Activated naive CD4-positive, alpha-beta T cell treated with anti-CD3 and anti-CD28 coated beads for 36 hours (primary cell): ENCODE results near the gene C13orf46. TPM values are rescaled to one million over a fixed set of nuclear protein-coding genes. Genes with fewer than 3 reads are reported as not detected.
"Not testable (repeated sequence)": the region's sequence is repeated elsewhere in the genome, so short reads cannot be mapped to it uniquely, and the experiment has no call there.

ENCODE experiments used
- CTCF ChIA-PET: fragments of 350-600 bp; sonication (Branson Sonifier 250); formaldehyde crosslinking; loops from one replicate; lab custom pipeline; 2021; ENCODE audit warnings: antibody characterized with exemption; lab: Charles Lee
- DNase-seq: peaks from one replicate; pipeline ENCODE4 v3.0.0-alpha.2; 2020
- H3K27ac Mint-ChIP-seq: one replicate; pipeline ENCODE4 v1.8.0; 2021; ENCODE audit warnings: mild to moderate bottlenecking, mixed read lengths
- H3K27me3 Mint-ChIP-seq: one replicate; pipeline ENCODE4 v1.8.0; 2021; ENCODE audit warnings: low read depth, mixed read lengths
- H3K36me3 Mint-ChIP-seq: one replicate; pipeline ENCODE4 v1.8.0; 2021; ENCODE audit warnings: low read depth, mixed read lengths
- H3K4me1 Mint-ChIP-seq: one replicate; pipeline ENCODE4 v1.8.0; 2021; ENCODE audit warnings: low read depth, mixed read lengths
- H3K4me3 Mint-ChIP-seq: one replicate; pipeline ENCODE4 v1.8.0; 2021; ENCODE audit warnings: mild to moderate bottlenecking, moderate library complexity, mixed read lengths
- H3K9me3 Mint-ChIP-seq: one replicate; pipeline ENCODE4 v1.8.0; 2021; ENCODE audit warnings: mixed read lengths
- intact Hi-C: fragments of 100-400 bp; cut with micrococcal nuclease; formaldehyde crosslinking; loops from one replicate; pipeline ENCODE4 v1.15.1; 2023
- total RNA-seq, 2 experiments: library from RNA; stranded (reverse); gene quantifications; one replicate each; pipeline ENCODE4 v1.2.3, GENCODE V29; 2021

Gene C13orf46
- 1 to 10 TPM; 1.7 to 1.8 TPM for total RNA-seq

DNA sequence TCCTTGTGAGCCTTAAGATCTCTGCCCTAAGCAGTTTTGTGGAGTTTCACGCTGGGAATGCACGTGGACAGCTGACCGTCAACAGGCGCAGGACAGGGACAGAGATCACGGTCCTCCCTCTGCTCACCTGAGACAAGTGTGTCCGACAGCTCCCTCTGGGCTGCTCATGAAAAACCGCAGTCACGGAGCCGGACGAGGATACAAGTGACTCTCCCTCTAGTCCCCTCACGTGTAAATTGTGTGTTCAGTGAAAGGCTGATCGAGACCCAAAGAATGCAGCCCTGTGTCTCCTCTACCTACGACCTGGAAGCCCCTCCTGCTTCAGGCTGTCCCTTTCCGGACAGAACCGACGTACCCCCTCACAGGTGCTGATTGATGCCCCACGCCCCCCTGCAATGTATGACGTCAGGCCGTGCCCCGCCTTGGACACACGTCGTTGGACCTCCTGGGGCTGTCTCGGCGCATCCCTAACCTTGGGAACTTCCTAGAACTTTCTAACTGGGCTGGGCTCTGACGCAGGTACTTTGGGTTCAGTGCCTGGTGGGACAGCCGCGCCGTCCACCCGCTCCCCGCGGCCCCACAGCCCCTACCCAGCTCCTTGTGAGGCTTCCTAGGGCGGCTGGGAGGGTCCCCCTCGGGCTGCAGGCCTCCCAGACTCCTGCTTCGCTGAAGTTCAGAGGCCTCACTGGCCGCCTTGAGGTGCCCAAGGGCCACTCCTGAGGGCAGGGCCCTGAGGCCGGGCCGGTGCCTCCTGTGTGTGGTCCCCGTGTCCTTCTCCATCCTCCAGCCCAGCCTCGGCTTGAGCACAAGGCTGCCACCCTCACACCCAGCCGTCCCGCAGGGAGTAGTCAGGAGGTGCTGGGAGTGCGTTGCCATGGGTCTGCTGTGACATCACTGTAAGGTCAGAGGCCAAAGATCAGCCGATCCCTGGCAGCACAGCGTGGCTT, at the start of gene C13orf46:
TSS of gene C13orf46 (minus strand) at position 859 of the 947 bp plus-strand sequence. CDS start at position 780, 79 bp downstream.
- H3K27ac Mint-ChIP-seq = no peak within 1 kb of the TSS
- no peaks in the 10 kb centered on the region for H3K27me3 Mint-ChIP-seq

GRCh38 chr13:114022876-114023275, 49.0 kb upstream of the C13orf46 start:
- intact Hi-C loops = no loop called here
- Mint-ChIP-seq H3K9me3 (no peaks in the 10 kb centered on the region), H3K27me3 (no peaks in the 10 kb centered on the region), H3K27ac (peak overlapping the region; percentile 53), H3K4me3 (no peak overlapping the region), H3K36me3 (peaks cover 15% of the 10 kb centered on the region), H3K4me1 (no peaks in the 10 kb centered on the region)
- no peak for DNase-seq
- CTCF ChIA-PET = no interaction called here

More for the DNA sequence above, at the start of gene C13orf46:
- no peak within 1 kb of the TSS for H3K4me3 Mint-ChIP-seq
- DNase-seq = no peak
- peaks cover 10% of the 10 kb centered on the region for H3K36me3 Mint-ChIP-seq
- CTCF ChIA-PET = interaction anchor here (0.5 kb wide), 1 partner anchor 264 kb away, joined by 3 read pairs; no protein-coding TSS in a partner anchor
- H3K4me1 Mint-ChIP-seq = no peaks in the 10 kb centered on the region
- no peaks in the 10 kb centered on the region for H3K9me3 Mint-ChIP-seq
- intact Hi-C loops = no loop called here

GRCh38 chr13:114022309-114022669, 48.4 kb upstream of the C13orf46 start:
- no peak for DNase-seq
- intact Hi-C loops = no loop called here
- Mint-ChIP-seq H3K36me3 (peaks cover 15% of the 10 kb centered on the region), H3K27ac (peak overlapping the region; percentile 46), H3K9me3 (no peaks in the 10 kb centered on the region), H3K4me1 (no peaks in the 10 kb centered on the region), H3K27me3 (no peaks in the 10 kb centered on the region), H3K4me3 (no peak overlapping the region)
- CTCF ChIA-PET = no interaction called here

GRCh38 chr13:114021464-114022308, 47.8 kb upstream of the C13orf46 start:
- intact Hi-C loops = no loop called here
- CTCF ChIA-PET = interaction anchor here (0.6 kb wide), 1 partner anchor 15 kb away, joined by 3 read pairs; no protein-coding TSS in a partner anchor
- H3K27ac Mint-ChIP-seq = peak overlapping the region; percentile 46

GRCh38 chr13:114020750-114021463, 47.0 kb upstream of the C13orf46 start:
- Mint-ChIP-seq H3K9me3 (no peaks in the 10 kb centered on the region), H3K36me3 (peaks cover 21% of the 10 kb centered on the region), H3K4me3 (no peak overlapping the region), H3K27ac (peak overlapping the region; percentile 30), H3K4me1 (peaks cover 2% of the 10 kb centered on the region), H3K27me3 (no peaks in the 10 kb centered on the region)
- CTCF ChIA-PET = interaction anchor here (0.6 kb wide), 1 partner anchor 16 kb away, joined by 3 read pairs; no protein-coding TSS in a partner anchor
- intact Hi-C loops = no loop called here
- no peak for DNase-seq

More at GRCh38 chr13:114021464-114022308, 47.8 kb upstream of the C13orf46 start:
- no peak overlapping the region for H3K4me3 Mint-ChIP-seq
- no peaks in the 10 kb centered on the region for H3K27me3 Mint-ChIP-seq
- no peak for DNase-seq
- no peaks in the 10 kb centered on the region for H3K4me1 Mint-ChIP-seq
- no peaks in the 10 kb centered on the region for H3K9me3 Mint-ChIP-seq
- H3K36me3 Mint-ChIP-seq = peaks cover 16% of the 10 kb centered on the region

- H3K4me1 Mint-ChIP-seq, DNase-seq, H3K4me3 Mint-ChIP-seq, H3K9me3 Mint-ChIP-seq, CTCF ChIA-PET, intact Hi-C loops, H3K27me3 Mint-ChIP-seq: not testable (repeated sequence)
- Mint-ChIP-seq H3K36me3 (peaks cover 21% of the 10 kb centered on the region), H3K27ac (peak overlapping the region; percentile 30)
Measured at GRCh38 chr13:114020134-114020533, 46.3 kb upstream of the C13orf46 start.

DNA sequence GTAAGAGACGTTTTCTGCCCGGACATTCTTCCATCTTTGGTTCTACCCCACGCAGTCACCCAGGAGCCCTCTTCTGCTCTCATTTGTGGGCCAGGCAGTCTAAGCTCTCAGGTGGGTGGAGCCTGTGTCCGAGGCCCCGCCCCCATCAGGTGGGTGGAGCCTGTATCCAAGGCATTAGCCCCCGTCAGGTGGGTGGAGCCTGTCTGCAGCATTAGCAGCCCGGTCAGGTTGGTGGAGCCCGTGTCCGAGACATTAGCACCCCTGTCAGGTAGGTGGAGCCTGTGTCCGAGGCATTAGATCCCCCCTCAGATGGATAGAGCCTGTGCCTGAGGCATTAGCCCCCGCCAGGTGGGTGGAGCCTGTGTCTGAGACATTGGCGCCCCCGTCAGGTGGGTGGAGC, 45.5 kb upstream of the C13orf46 start:
- intact Hi-C loops = loop anchor here (5.0 kb wide), 1 partner anchor 208 kb away; no protein-coding TSS in a partner anchor
- Mint-ChIP-seq H3K27ac (peak overlapping the region; percentile 9), H3K4me1 (peaks cover 4% of the 10 kb centered on the region), H3K9me3 (no peaks in the 10 kb centered on the region), H3K27me3 (no peaks in the 10 kb centered on the region), H3K36me3 (peaks cover 22% of the 10 kb centered on the region), H3K4me3 (no peak overlapping the region)
- CTCF ChIA-PET = no interaction called here
- DNase-seq = peak; percentile 44

DNA sequence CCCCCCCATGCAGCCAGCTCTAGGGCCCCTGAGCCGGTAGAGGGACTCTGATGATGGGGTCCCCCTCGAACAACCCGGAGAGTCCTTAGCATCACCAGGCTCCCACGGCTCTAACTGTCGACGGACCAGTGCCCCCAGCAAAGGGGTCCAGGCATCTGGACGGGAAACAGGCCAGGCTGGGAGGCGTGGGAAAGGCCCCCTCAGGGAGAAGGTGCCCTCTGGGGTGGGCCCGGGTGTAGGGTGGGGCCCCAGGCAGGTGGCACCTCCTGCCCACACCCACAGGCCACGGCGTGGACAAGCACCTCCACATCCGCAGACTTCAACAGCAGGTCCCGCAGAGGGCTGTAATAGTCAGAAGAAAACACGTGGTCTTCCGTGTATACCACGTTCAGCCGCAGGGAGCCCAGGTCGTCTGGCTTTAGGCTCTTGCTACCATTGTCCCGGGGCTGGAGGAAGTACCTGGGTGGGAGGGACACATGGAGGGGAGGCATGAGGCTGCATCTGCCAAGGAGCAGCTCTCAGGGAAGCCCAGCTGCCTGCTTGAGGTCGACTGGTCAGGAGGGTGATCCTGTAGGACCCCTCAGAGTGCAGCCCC, 44.7 kb upstream of the C13orf46 start:
- intact Hi-C loops = loop anchor here (5.0 kb wide), 1 partner anchor 209 kb away; no protein-coding TSS in a partner anchor
- H3K4me3 Mint-ChIP-seq = no peak overlapping the region
- CTCF ChIA-PET = no interaction called here

DNA sequence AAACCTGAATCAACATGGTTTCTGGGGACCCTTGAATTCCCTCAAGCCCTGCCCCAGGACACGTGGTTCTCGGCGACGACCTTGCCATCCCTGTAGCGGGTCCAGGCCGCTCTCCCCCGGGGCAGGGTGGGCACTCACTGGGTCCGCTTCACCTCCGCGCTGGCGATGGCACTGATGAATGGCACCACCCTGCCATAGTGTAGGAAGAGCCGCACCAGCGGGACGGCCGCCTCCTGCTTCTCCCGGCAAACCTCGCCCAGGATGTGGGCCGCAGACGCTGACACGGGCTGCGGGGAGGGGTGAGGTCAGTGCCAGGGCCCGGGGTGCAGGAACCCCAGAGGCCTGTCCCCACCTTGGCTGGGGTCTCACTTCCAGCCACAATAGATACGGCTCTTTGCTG, 44.1 kb upstream of the C13orf46 start:
- peaks cover 4% of the 10 kb centered on the region for H3K4me1 Mint-ChIP-seq
- H3K9me3 Mint-ChIP-seq = no peaks in the 10 kb centered on the region
- H3K4me3 Mint-ChIP-seq = no peak overlapping the region
- intact Hi-C loops = loop anchor here (5.0 kb wide), 1 partner anchor 209 kb away; no protein-coding TSS in a partner anchor
- no peak overlapping the region for H3K27ac Mint-ChIP-seq
- DNase-seq = no peak
- no peaks in the 10 kb centered on the region for H3K27me3 Mint-ChIP-seq
- CTCF ChIA-PET = no interaction called here
- H3K36me3 Mint-ChIP-seq = peaks cover 19% of the 10 kb centered on the region

More for the DNA sequence above, 44.7 kb upstream of the C13orf46 start:
- Mint-ChIP-seq H3K27me3 (no peaks in the 10 kb centered on the region), H3K27ac (no peak overlapping the region), H3K9me3 (no peaks in the 10 kb centered on the region), H3K36me3 (peaks cover 20% of the 10 kb centered on the region), H3K4me1 (peaks cover 4% of the 10 kb centered on the region)
- no peak for DNase-seq

GRCh38 chr13:114017028-114017630, 43.3 kb upstream of the C13orf46 start:
- no peak overlapping the region for H3K4me3 Mint-ChIP-seq
- H3K9me3 Mint-ChIP-seq = no peaks in the 10 kb centered on the region
- no peak for DNase-seq
- H3K36me3 Mint-ChIP-seq = peaks cover 19% of the 10 kb centered on the region
- peaks cover 4% of the 10 kb centered on the region for H3K4me1 Mint-ChIP-seq
- H3K27ac Mint-ChIP-seq = peak overlapping the region; percentile 89
- intact Hi-C loops = loop anchor here (5.0 kb wide), 1 partner anchor 210 kb away; no protein-coding TSS in a partner anchor
- H3K27me3 Mint-ChIP-seq = no peaks in the 10 kb centered on the region
- CTCF ChIA-PET = no interaction called here
